Neural progenitor cell (in vitro differentiated cells): Measurements from ENCODE around the gene VPS13D. TPM values are rescaled to one million over a fixed set of nuclear protein-coding genes. Genes with fewer than 3 reads are reported as not detected.

Experiments used
- DNase-seq: peaks from one replicate; pipeline ENCODE4 v3.0.0-alpha.2; 2016; ENCODE audit warnings: low spot score
- H2AFZ ChIP-seq: fragments of 200-600 bp; sonication (generic); replicated peaks from 2 replicates; pipeline ENCODE4 v1.6.1; 2016; ENCODE audit warnings: antibody characterized with exemption
- H3F3A ChIP-seq: fragments of 200-600 bp; sonication (generic); 2 replicates; pipeline ENCODE4 v1.6.1; 2016; ENCODE audit warnings: antibody characterized with exemption, low read depth
- H3K27ac ChIP-seq: fragments of 200-600 bp; sonication (generic); 2 replicates; pipeline ENCODE4 v1.5.1; 2016; ENCODE audit warnings: mild to moderate bottlenecking
- H3K27me3 ChIP-seq: fragments of 200-600 bp; sonication (generic); 2 replicates; pipeline ENCODE4 v1.6.1; 2016; ENCODE audit warnings: mild to moderate bottlenecking, moderate library complexity
- H3K36me3 ChIP-seq: fragments of 200-600 bp; sonication (generic); 2 replicates; pipeline ENCODE4 v1.5.1; 2016
- H3K4me1 ChIP-seq: fragments of 200-600 bp; sonication (generic); 2 replicates; pipeline ENCODE4 v1.6.1; 2016; ENCODE audit warnings: mixed run types
- H3K4me2 ChIP-seq: fragments of 200-600 bp; sonication (generic); 2 replicates; pipeline ENCODE4 v1.6.1; 2016
- H3K4me3 ChIP-seq: fragments of 200-600 bp; sonication (generic); 2 replicates; pipeline ENCODE4 v1.5.1; 2016
- H3K79me2 ChIP-seq: fragments of 200-600 bp; sonication (generic); 2 replicates; pipeline ENCODE4 v1.6.1; 2016; ENCODE audit warnings: low read depth
- H3K9ac ChIP-seq: fragments of 200-600 bp; sonication (generic); 2 replicates; pipeline ENCODE4 v1.6.1; 2016
- H3K9me3 ChIP-seq: fragments of 200-600 bp; sonication (generic); 2 replicates; pipeline ENCODE4 v1.5.1; 2016; ENCODE audit warnings: low read depth
- H4K20me1 ChIP-seq: fragments of 200-600 bp; sonication (generic); 2 replicates; pipeline ENCODE4 v1.6.1; 2016; ENCODE audit warnings: low read depth
- H3K27ac Mint-ChIP-seq: 3 replicates; pipeline ENCODE4 v1.8.0; 2021; ENCODE audit warnings: mixed read lengths
- H3K27me3 Mint-ChIP-seq: 2 replicates; pipeline ENCODE4 v1.8.0; 2022; ENCODE audit warnings: low read depth, mild to moderate bottlenecking, inconsistent platforms, moderate library complexity, mixed read lengths; ENCODE audit not compliant: insufficient read depth
- H3K36me3 Mint-ChIP-seq: 3 replicates; pipeline ENCODE4 v1.8.0; 2021; ENCODE audit warnings: mixed read lengths
- H3K4me1 Mint-ChIP-seq: 3 replicates; pipeline ENCODE4 v1.8.0; 2021; ENCODE audit warnings: mixed read lengths
- H3K4me3 Mint-ChIP-seq: 3 replicates; pipeline ENCODE4 v1.8.0; 2021; ENCODE audit warnings: mild to moderate bottlenecking, moderate library complexity, mixed read lengths
- H3K9me3 Mint-ChIP-seq: 3 replicates; pipeline ENCODE4 v1.8.0; 2020; ENCODE audit warnings: mixed read lengths
- CTCF ChIP-seq: fragments of 200-600 bp; sonication (generic); IDR thresholded peaks from 2 replicates; pipeline ENCODE4 v1.5.1; 2017; ENCODE audit warnings: antibody characterized with exemption, mild to moderate bottlenecking
- EZH2 ChIP-seq: fragments of 200-600 bp; sonication (generic); IDR thresholded peaks from 2 replicates; pipeline ENCODE4 v1.6.1; 2017; ENCODE audit warnings: antibody characterized with exemption, mild to moderate bottlenecking, moderate library complexity
- EZH2phosphoT487 ChIP-seq: fragments of 200-600 bp; sonication (generic); IDR thresholded peaks from 2 replicates; pipeline ENCODE4 v1.6.1; 2017; ENCODE audit warnings: antibody characterized with exemption
- total RNA-seq: library from RNA; depleted of rRNA; stranded (reverse); fragments of >200 nt; gene quantifications from 2 replicates; pipeline ENCODE4 v1.2.3, GENCODE V29; 2015; ENCODE audit warnings: low replicate concordance

The VPS13D gene
- total RNA-seq, 1 donor from 2014 or later = 16.4 TPM

GRCh38 chr1:12340544-12340930, 110.7 kb downstream of the VPS13D start:
- no peaks in the 10 kb centered on the region for H3K27me3 Mint-ChIP-seq

GRCh38 chr1:12341667-12342066, 111.8 kb downstream of the VPS13D start:
- Mint-ChIP-seq H3K27ac (no peak overlapping the region), H3K4me1 (peaks cover 1% of the 10 kb centered on the region)
- H3K27ac ChIP-seq = no peak overlapping the region

More at GRCh38 chr1:12340544-12340930, 110.7 kb downstream of the VPS13D start:
- H3K4me1 Mint-ChIP-seq = peaks cover 13% of the 10 kb centered on the region
- peaks cover 14% of the 10 kb centered on the region for H3K36me3 Mint-ChIP-seq
- H3K4me1 ChIP-seq = peaks cover 22% of the 10 kb centered on the region
- H3K27ac ChIP-seq = no peak overlapping the region
- H4K20me1 ChIP-seq = no peaks in the 10 kb centered on the region
- no peak overlapping the region for H3K4me3 Mint-ChIP-seq
- peaks cover 5% of the 10 kb centered on the region for H3F3A ChIP-seq
- no peak overlapping the region for H2AFZ ChIP-seq
- H3K79me2 ChIP-seq = no peaks in the 10 kb centered on the region
- no peaks in the 10 kb centered on the region for H3K27me3 ChIP-seq
- no peak overlapping the region for H3K4me2 ChIP-seq
- no peak for TF ChIP-seq EZH2phosphoT487
- no peak for TF ChIP-seq CTCF
- TF ChIP-seq EZH2 = no peak
- no peak overlapping the region for H3K9ac ChIP-seq
- no peaks in the 10 kb centered on the region for H3K9me3 Mint-ChIP-seq
- H3K4me3 ChIP-seq = no peak overlapping the region
- peaks cover 3% of the 10 kb centered on the region for H3K36me3 ChIP-seq
- H3K27ac Mint-ChIP-seq = no peak overlapping the region
- no peaks in the 10 kb centered on the region for H3K9me3 ChIP-seq
- no peak for DNase-seq

GRCh38 chr1:12342401-12343003, 112.7 kb downstream of the VPS13D start:
- Histone ChIP-seq H3K4me3 (no peak overlapping the region), H3F3A (no peaks in the 10 kb centered on the region), H3K9me3 (no peaks in the 10 kb centered on the region), H3K27me3 (no peaks in the 10 kb centered on the region), H2AFZ (no peak overlapping the region), H3K9ac (no peak overlapping the region), H4K20me1 (no peaks in the 10 kb centered on the region), H3K79me2 (no peaks in the 10 kb centered on the region), H3K4me1 (peaks cover 11% of the 10 kb centered on the region), H3K4me2 (no peak overlapping the region), H3K27ac (no peak overlapping the region), H3K36me3 (peaks cover 3% of the 10 kb centered on the region)
- DNase-seq = no peak
- Mint-ChIP-seq H3K27ac (no peak overlapping the region), H3K9me3 (no peaks in the 10 kb centered on the region), H3K4me3 (no peak overlapping the region), H3K4me1 (no peaks in the 10 kb centered on the region), H3K27me3 (no peaks in the 10 kb centered on the region), H3K36me3 (peaks cover 22% of the 10 kb centered on the region)
- no peak for TF ChIP-seq EZH2
- no peak for TF ChIP-seq CTCF
- TF ChIP-seq EZH2phosphoT487 = no peak

More at GRCh38 chr1:12341667-12342066, 111.8 kb downstream of the VPS13D start:
- Histone ChIP-seq H3K9me3 (no peaks in the 10 kb centered on the region), H4K20me1 (no peaks in the 10 kb centered on the region), H3F3A (no peaks in the 10 kb centered on the region), H3K4me1 (peaks cover 11% of the 10 kb centered on the region), H3K9ac (no peak overlapping the region), H2AFZ (no peak overlapping the region), H3K36me3 (peaks cover 3% of the 10 kb centered on the region), H3K79me2 (no peaks in the 10 kb centered on the region), H3K27me3 (no peaks in the 10 kb centered on the region), H3K4me2 (no peak overlapping the region), H3K4me3 (no peak overlapping the region)
- no peak overlapping the region for H3K4me3 Mint-ChIP-seq
- DNase-seq = no peak
- H3K9me3 Mint-ChIP-seq = no peaks in the 10 kb centered on the region
- H3K27me3 Mint-ChIP-seq = no peaks in the 10 kb centered on the region
- H3K36me3 Mint-ChIP-seq = peaks cover 18% of the 10 kb centered on the region
- no peak for TF ChIP-seq EZH2phosphoT487
- no peak for TF ChIP-seq EZH2
- TF ChIP-seq CTCF = no peak
